Measurements from ENCODE around the gene ZNF76.
A peak's percentile ranks its signal among the peaks of the same experiment; 100 is the strongest.

The ZNF76 gene

DNA sequence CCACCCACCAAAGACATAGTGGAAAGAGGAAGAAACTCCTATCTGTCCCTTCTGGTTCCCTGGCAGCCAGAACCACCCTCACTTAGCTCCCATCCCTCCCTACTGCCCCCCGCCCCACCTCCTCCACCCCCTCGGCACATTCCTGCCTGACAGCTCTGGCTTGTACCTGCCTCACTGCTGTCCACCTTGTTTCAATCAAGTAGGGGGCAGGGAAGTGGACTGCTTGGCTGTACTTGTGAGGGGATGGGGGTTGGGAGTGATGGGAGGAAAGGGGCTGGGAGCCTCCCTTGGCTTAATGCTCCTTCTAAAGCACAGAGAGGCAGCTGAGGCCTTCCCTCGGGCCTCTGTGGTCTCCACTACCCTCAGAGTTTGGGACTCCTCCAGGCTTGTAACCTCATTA lies 22.1 kb upstream of the ZNF76 start:
- no peak for DNase-seq (ENCODE audit: low read depth)

GRCh38 chr6:35238843-35239289 lies 20.7 kb upstream of the ZNF76 start:
- DNase-seq (ENCODE audit: low read depth): no peak

DNA sequence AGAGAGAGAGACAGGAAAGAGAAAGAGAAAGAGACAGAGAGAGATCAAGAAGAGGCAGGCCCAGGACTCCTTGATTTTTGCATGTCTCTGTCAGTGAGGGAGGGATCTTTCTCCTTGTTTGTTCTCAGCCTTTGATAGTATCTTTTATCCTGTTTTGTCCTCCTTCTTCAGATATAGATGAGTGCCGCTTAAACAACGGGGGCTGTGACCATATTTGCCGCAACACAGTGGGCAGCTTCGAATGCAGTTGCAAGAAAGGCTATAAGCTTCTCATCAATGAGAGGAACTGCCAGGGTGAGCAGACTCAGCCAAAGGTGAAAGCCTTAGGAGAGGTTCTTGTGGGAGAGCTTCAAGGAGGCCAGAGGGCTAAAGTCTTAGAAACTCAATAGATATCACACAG lies 20.0 kb upstream of the ZNF76 start:
- no peak for DNase-seq (ENCODE audit: low read depth)

GRCh38 chr6:35240838-35241801 lies 18.4 kb upstream of the ZNF76 start:
- peak; percentile 58 for DNase-seq (ENCODE audit: low read depth)

DNA sequence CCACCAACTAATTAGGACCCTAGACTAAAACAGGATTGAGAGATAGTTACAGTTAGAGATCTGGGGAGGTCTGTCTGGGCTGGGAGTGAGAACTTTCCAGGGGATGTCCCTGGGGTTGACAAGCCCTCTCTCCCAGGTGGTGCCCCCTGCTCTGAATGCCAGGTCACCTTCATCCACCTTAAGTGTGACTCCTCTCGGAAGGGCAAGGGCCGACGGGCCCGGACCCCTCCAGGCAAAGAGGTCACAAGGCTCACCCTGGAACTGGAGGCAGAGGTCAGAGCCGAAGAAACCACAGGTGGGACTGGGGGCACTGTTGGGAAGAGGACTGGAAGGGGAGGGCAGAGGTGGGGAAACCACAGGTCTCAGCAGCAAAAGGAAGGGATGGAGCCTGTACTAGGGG lies 17.0 kb upstream of the ZNF76 start:
- DNase-seq (ENCODE audit: low read depth): no peak

- no peak for DNase-seq (ENCODE audit: low read depth)
Observed at GRCh38 chr6:35242906-35243305, 16.6 kb upstream of the ZNF76 start.

DNA sequence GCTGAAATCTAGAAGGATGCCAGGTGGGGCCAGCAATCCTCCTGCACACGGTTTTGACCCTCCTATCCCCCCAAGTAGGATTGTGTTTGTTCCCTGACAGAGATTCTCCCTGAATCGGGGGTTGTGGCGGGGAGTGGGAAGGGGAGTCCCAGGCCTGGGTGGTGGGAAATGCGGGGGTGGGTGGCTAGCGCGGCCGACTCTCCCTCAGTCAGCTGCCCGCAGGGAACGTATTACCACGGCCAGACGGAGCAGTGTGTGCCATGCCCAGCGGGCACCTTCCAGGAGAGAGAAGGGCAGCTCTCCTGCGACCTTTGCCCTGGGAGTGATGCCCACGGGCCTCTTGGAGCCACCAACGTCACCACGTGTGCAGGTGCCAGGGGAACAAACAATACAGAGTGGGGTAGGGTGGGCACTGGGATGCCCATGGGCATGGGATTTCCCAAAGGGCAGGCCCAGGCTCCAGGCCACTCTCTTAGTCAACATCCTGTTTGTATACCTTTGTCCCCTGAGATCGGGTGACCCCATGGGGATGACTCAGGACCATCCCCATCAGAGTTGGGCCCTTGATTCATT lies 16.1 kb upstream of the ZNF76 start:
- DNase-seq (ENCODE audit: low read depth): no peak

- DNase-seq (ENCODE audit: low read depth): no peak
Observed at GRCh38 chr6:35244551-35244950, 15.0 kb upstream of the ZNF76 start.

DNA sequence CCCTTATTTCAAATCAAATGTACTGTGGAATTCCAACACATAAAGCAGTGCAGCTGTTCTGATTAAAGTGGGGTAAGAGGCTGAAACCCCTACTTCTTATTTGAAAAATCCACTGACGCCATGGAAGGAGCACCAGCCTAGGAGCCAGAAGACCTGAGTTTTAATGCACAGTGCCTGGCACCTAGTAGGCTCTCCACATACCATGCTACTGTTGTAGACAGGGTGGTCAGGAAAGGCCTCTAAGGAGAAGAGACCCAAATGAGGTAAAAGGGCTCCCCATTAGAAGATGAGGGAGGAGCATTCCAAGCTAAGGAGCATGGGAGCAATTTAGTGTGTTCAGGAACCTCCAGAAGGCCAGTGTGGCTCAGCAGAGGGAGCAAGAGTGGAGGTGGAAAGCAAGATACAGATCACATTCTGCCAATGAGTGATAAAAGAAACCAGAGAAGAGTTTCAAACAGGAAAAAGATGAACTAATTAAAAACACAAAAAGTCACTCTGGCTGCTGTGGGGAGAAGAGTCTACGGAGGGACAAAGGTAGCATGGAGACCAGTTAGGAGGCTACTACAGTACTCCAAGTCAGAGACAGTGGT lies 11.8 kb upstream of the ZNF76 start:
- no peak for DNase-seq (ENCODE audit: low read depth)

DNA sequence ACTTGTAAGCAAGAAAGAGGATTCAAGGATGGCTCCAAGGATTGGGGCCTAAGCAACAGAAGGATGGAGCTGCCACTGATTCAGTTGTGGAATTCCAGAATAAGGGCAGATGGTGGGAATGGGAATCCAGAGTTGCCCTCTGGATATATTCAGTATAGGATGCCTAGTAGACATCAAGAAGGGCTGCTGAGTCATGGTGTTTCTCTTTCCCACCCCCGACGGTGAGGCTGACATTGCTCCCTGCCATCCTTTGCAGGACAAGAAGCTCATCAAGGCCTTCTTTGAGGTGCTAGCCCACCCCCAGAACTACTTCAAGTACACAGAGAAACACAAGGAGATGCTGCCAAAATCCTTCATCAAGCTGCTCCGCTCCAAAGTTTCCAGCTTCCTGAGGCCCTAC lies 11.2 kb upstream of the ZNF76 start:
- no peak for DNase-seq (ENCODE audit: low read depth)

- DNase-seq (ENCODE audit: low read depth): no peak
Observed at GRCh38 chr6:35248965-35249364, 10.6 kb upstream of the ZNF76 start.

DNA sequence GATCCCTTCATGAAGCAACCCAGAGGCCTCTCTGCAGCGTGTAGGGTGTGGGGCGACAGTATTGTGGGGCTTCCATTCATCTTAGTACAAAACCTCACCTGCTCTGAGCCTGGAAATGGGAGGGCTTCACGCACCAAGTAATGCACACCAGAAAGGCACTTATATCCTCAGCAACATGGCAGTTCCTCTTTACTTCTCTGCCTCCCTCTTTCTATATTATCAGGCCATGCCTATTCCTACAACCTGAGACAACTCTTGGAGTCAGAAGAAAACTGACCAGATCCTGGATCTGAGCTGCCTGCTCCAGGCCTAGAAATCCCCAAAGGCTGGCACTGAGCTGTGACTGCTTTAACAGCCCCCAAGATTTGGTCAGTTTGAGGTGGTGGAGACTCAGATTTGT lies 7.6 kb upstream of the ZNF76 start:
- DNase-seq (ENCODE audit: low read depth): no peak

GRCh38 chr6:35253249-35253648 lies 6.3 kb upstream of the ZNF76 start:
- no peak for DNase-seq (ENCODE audit: low read depth)

GRCh38 chr6:35258336-35258735 lies 1.2 kb upstream of the ZNF76 start:
- DNase-seq (ENCODE audit: low read depth): no peak

DNA sequence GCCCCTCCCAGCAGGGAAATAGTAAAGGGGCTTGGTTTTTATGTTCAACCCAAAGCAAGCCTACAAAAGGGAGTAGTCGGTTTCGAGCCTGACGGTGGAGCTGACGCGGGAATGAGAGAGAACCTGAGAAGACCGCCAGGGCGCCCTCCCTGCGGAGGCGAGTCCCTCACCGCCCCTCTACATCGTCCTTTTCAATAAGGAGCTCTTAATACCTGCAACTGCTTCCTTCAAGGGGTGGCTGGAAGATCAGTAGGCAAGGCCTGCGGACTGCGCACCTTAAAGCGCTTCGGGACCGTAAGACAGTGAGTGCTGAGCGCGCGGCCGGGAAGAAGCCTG lies 709 bp upstream of the ZNF76 start:
- DNase-seq (ENCODE audit: low read depth): peak; percentile 11

DNA sequence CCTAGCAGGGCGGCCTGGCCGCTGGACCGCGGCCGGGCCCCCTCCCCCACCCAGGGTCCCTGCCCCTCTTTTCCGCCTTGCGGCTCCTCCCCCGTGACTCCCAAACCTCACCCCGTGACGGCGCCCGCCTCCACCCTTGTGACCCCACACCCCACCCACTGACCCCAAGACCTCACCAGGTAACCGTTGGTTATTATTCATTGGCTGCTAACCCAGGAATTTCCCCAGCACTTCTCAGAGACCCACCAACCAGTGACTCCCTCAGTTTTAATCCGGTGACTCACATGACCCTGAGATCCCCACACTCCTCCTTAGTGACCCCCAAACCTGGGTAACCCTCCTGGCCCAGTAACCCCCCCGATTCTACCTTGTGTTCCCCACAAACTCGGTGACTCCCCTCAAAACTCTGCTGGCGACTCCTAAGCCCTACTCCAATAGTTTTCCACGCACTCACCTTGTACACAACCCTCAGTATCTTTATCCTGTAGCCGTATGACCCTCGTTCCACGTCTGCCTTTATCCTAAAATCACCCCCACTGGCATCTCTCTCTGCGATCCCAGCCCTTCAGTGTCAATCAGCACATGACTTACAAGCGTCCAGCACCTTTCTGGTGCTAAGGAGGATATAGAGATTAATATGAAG lies 534 bp downstream of the ZNF76 start:
- peak; percentile 61 for DNase-seq (ENCODE audit: low read depth)

DNA sequence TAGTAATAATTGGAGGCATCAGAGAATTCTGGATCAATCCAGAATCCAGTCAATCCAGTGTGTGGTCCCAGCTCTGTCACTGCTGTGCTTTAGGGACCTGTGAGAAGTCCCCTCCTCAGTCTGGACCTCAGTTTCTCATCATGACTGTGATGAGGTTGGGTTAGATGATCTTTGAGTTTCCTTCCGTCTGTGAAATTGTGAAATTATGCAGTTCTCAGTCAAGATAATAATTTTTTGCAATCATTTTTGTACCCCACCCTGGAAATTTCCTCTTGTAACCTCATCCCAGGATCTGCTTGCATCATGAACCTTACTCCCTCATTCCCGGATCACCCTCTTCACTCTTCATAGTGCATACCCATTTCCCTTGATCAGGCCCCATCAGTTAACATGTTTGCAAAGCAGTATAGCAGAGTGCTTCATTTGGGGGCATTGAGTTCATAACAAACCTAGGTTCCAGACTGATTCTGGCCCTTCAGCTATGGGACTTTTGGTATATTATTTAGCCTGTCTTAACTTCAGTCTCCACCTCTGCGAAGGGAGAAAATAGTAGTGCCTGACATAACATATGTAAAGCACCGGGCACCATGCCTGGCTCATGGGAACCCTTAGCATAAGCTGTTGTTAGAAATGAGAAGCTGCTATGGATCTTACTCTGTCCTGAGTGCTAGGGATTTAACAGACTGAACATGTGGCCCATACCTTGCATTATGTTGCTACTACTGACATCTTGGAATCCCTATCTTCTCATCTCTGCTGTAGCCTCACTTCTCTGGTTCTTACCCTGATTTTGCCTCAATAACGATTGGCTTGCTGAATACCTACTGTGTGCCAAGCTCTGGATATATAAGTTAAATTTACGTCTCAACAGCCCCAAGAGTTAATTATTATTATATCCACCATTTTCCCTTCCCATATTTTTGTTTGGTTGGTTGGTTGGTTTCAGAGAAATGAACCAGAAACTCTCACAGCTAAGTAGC lies 1.3 kb downstream of the ZNF76 start:
- DNase-seq (ENCODE audit: low read depth): no peak

DNA sequence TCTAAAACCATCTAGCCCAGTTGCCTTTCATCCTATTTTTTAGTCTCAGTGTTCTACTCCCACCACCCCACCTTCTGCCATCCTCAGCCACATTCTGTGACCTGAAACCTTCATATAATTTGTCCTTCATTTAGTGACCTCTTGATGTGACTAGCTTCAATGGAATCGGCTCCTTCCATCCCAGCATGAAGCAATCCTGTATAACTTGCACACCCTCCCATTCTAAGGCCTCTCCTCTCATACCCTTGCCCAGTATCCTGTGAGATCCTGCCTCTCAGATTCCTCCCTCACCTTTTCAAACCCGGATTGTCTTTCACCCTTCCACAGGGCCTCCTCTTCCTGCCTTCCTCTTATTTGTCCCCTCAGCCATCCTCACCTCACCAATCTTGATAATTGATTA lies 3.1 kb downstream of the ZNF76 start:
- DNase-seq (ENCODE audit: low read depth): no peak

DNA sequence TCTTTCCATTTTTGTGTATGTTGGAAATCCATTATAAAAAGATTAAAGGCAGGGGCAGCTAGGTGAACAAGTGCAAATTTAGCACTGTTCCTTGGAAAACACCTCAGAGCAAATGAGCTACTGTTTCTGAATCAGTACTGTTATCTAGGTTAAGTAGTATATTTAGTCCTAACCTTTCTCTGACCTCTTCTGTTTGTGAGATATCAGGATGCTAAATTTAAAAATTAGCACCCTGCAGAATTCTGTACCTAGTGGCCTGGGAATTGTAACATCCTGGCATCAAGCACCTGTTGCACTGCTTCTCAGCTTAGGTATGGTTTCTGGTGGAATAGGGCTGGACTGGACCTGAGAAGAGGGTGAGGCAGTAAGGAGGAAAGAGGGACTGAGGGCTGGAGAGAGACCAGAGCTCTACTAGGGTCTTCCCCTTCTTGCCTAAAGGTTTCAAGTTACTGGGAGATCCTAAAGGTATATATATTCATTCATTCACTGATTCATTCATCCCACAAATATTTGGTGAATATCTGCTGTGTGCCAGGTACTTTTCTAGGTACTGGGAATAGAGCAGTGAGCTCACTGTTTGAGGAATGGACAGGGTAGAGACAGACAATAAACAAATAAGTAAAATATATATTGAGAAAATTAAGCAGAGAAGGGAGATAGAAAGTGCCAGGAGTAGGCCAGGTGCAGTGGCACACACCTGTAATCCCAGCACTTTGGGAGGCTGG lies 5.2 kb downstream of the ZNF76 start:
- DNase-seq (ENCODE audit: low read depth): no peak

DNA sequence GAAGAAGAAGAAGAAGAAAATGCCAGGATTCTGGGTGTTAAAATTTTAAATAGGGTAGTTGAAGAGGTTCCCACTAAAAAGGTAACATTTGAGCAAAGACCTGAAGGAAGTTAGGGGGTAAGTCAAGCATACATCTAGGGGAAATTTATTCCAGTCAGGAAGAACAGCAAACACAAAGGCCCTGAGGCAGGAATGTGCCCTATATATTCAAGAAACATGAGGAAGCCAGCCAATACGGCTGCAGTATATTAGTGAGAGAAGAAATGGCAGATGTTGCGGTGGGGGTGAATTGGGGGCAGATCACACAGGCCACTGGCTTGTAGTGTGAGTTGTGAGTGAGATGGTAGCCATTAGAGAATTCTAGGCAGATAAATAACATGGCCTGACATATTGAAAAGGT lies 6.0 kb downstream of the ZNF76 start:
- no peak for DNase-seq (ENCODE audit: low read depth)

DNA sequence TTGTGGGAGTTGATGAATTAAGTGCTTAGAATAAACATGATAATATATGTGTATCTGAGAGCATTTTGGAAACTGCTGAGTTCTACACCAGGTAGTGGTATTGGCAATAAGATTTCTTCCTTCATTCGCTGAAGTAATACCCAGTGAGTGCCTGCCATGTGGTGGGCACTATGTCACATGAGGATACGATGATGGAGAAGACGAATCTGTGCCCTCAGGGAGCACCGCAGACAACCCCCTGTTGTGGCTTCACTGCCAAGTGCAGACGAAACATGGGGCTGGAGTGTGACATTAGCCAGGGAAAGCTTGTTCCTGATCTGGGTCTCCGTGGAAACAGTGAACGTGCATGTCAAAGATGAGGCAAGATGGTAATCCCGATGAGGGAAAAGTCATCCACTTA lies 7.9 kb downstream of the ZNF76 start:
- no peak for DNase-seq (ENCODE audit: low read depth)

Measured in activated gamma-delta T cell treated with anti-CD3 and anti-CD28 coated beads, Interleukin-2, amount 50 U/mL, for 16 hours (primary cell).